Endothelial cell of umbilical vein (primary cell): ENCODE results near the gene PRR3.

Source experiments
- EZH2 ChIP-seq: IDR thresholded peaks from 2 replicates; pipeline ENCODE4 v1.6.1; 2012; ENCODE audit warnings: borderline replicate concordance, low read depth, mild to moderate bottlenecking, moderate library complexity, low read length, inconsistent platforms; ENCODE audit not compliant: severe bottlenecking
- FOS ChIP-seq: IDR thresholded peaks from 2 replicates; pipeline ENCODE4 v1.6.1; 2011; ENCODE audit warnings: mild to moderate bottlenecking, low read length, moderate library complexity, borderline replicate concordance; ENCODE audit not compliant: insufficient read depth
- JUN ChIP-seq: IDR thresholded peaks from 2 replicates; pipeline ENCODE4 v1.6.1; 2011; ENCODE audit warnings: borderline replicate concordance, low read depth; ENCODE audit not compliant: insufficient read length, insufficient read depth
- MYC ChIP-seq: IDR thresholded peaks from one replicate; pipeline ENCODE4 v1.6.1; 2011; ENCODE audit warnings: mild to moderate bottlenecking, low read depth, low read length
- POLR2A ChIP-seq: IDR thresholded peaks from 2 replicates; pipeline ENCODE4 v1.6.1; 2012; ENCODE audit warnings: low read depth, mild to moderate bottlenecking, control low read depth, low read length
- POLR2AphosphoS5 ChIP-seq: IDR thresholded peaks from 2 replicates; pipeline ENCODE4 v1.6.1; 2012; ENCODE audit warnings: low read depth, mild to moderate bottlenecking, control low read depth, low read length, moderate library complexity; ENCODE audit not compliant: insufficient read depth
- TF ChIP-seq, protein P1 (sequence below), 2 donors: IDR thresholded peaks; 1 replicate in 1 of 2; 2 replicates in 1 of 2; pipeline ENCODE4 v1.5.1; 2011; ENCODE audit warnings: low read length in 2 of 2, mild to moderate bottlenecking in 2 of 2, moderate library complexity in 2 of 2, control low read depth in 1 of 2, inconsistent platforms in 1 of 2, low read depth in 1 of 2; ENCODE audit not compliant: insufficient read depth in 1 of 2; ENCODE audit errors: extremely low read depth in 1 of 2
- TF ChIP-seq, protein P2 (sequence below): IDR thresholded peaks from 2 replicates; pipeline ENCODE4 v1.6.1; 2011; ENCODE audit not compliant: insufficient read depth, insufficient read length

DNA sequence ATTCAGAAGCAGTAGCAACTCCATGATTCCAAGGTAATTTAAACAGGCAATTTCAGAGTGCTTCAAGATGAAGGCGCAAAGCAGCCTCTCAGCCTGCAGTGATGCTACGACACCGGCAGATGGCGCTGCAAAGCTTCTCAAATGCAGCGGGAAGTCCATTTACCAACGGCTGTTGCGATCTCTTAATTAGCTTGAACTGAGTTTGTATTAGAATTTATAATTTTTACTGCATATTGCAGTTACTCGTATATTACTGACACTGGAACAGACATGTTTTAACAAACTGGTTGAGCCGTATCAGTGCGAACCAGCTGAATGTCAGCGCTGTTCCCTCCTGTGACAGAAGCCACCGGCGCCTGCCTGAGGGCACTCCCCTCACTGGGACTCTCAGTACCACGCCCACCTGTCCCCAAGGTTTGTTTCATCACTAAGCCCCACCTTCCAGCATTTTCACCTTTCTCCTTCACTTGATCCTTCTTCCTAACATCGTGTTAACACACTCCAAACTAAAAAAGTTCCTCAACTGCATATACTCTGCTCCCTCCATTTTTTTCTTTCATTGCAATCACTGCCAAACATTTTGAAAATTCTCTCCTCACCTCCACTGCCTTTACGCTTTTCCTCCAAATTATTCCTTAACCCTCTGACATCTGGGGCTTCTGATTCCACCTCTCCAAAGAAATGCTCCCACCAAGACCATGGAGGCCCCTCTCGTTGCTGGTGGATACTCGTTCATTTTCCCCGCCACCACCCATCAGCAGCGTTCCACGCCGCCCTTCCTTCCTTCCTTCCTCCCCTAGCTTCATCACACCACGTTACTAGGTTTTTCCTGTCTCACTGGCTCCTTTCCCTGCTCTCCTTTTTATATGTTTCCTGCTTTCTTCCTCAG is 15.3 kb upstream of the PRR3 start:
- TF ChIP-seq, protein P1, sequence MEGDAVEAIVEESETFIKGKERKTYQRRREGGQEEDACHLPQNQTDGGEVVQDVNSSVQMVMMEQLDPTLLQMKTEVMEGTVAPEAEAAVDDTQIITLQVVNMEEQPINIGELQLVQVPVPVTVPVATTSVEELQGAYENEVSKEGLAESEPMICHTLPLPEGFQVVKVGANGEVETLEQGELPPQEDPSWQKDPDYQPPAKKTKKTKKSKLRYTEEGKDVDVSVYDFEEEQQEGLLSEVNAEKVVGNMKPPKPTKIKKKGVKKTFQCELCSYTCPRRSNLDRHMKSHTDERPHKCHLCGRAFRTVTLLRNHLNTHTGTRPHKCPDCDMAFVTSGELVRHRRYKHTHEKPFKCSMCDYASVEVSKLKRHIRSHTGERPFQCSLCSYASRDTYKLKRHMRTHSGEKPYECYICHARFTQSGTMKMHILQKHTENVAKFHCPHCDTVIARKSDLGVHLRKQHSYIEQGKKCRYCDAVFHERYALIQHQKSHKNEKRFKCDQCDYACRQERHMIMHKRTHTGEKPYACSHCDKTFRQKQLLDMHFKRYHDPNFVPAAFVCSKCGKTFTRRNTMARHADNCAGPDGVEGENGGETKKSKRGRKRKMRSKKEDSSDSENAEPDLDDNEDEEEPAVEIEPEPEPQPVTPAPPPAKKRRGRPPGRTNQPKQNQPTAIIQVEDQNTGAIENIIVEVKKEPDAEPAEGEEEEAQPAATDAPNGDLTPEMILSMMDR (IDR thresholded peaks at IDR 0.05; ENCODE audit: extremely low read depth in 1 of 2, insufficient read depth in 1 of 2, low read depth in 1 of 2, low read length in 2 of 2) = peak; percentile 96 to 99
- TF ChIP-seq POLR2AphosphoS5 (peak; percentile 40), EZH2 (no peak), POLR2A (peak; percentile 55), FOS (no peak), MYC (peak; percentile 39), JUN (no peak)
- TF ChIP-seq, protein P2, sequence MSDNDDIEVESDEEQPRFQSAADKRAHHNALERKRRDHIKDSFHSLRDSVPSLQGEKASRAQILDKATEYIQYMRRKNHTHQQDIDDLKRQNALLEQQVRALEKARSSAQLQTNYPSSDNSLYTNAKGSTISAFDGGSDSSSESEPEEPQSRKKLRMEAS = no peak
